ENCODE measurements around the gene BANP. TPM values are rescaled to one million over a fixed set of nuclear protein-coding genes. Genes with fewer than 3 reads are reported as not detected.
"Not testable (repeated sequence)": the region's sequence is repeated elsewhere in the genome, so short reads cannot be mapped to it uniquely, and the experiment has no call there.

Gene BANP
- total RNA-seq, 2 donors from 2014 or later = 14.7 to 20.9 TPM

GRCh38 chr16:88118852-88119741 lies 167.9 kb downstream of the BANP start:
- intact Hi-C loops (cut with DNase I) = not testable (repeated sequence)
- DNase-seq (ENCODE audit: low spot score) = peak; percentile 81

GRCh38 chr16:88119881-88120751 lies 168.9 kb downstream of the BANP start:
- intact Hi-C loops (cut with DNase I) = not testable (repeated sequence)
- DNase-seq (ENCODE audit: low spot score) = peak; percentile 76

- intact Hi-C loops (cut with DNase I) = no loop called here
- peak; percentile 68 for DNase-seq (ENCODE audit: low spot score)
Observed at GRCh38 chr16:88120812-88121211, 169.6 kb downstream of the BANP start.

- peak; percentile 58 for DNase-seq (ENCODE audit: low spot score)
- intact Hi-C loops (cut with DNase I) = not testable (repeated sequence)
Observed at GRCh38 chr16:88121391-88121790, 170.2 kb downstream of the BANP start.

GRCh38 chr16:88121886-88122580 lies 170.8 kb downstream of the BANP start:
- no peak for DNase-seq (ENCODE audit: low spot score)
- intact Hi-C loops (cut with DNase I) = no loop called here

Other genes with a start within 250 kb of the BANP start
- 10 to 100 TPM; 19.8 to 21.9 TPM for gene KLHDC4, start 185.4 kb upstream of the BANP start, total RNA-seq
- 10 to 100 TPM; 13.6 to 17.7 TPM for gene SLC7A5, start 81.9 kb upstream of the BANP start, total RNA-seq
- not detected for gene CA5A, start 14.9 kb upstream of the BANP start, total RNA-seq